ENCODE results near the gene MBOAT1.

MBOAT1 gene

DNA sequence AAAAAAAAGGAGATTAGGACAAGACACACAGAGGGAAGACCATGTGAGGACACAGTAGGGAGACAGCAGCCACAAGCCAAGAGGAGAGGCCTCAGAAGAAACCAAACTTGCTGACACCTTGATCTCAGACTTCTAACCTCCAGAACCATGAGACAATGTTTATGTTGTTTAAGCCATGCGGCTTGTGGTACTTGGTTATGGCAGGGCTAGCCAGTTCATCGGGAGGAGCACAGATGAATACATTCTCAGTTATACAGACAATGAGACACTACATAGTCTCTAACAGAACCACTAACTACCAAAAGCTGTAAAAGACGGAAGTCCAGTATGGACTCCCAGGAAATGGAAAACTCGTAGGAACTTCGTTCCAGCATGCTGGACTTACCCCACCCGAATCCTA lies 116.8 kb downstream of the MBOAT1 start:
- DNase-seq: no peak

DNA sequence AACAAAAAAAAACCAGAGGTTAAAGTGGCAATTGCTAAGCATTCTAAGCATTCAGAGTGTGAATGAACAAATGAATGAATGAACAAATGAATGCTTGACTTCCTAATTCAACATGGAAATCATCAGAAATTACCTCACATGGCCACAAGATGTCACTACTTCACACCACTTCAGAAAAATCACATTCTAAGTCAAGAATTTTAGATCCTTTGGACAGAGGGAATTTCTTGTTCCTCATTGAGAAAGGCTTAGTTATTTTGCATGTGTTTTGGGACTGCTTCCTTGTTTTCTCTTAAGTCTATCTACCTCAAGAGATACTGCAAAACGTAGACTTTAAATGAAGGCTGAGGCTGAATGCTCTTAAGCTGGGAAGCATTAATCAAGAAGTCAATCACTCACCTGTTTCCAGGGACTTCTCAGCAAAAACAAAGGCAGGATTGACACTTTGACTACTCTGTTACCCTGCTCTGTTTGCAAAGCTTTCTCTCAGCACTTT lies 120.2 kb downstream of the MBOAT1 start:
- no peak for DNase-seq

DNA sequence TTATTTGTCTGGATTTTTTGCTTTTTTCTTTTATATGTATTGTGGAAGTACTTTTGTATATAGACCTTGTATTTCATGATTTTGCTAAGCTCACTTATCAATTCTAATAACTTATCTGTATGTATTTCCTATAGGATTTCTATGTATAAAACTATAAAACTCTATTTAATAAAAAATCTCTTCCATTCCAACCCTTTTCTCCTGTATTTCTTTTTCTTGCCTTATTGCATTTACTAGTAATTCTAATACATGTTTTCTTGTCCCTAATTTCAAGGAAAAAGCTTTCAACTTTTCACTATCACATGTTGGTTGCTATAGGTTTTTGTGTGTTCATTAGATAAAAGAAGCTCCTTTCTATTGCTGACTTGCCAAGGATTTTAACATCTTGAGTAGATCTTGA lies 125.3 kb downstream of the MBOAT1 start:
- no peak for DNase-seq

DNA sequence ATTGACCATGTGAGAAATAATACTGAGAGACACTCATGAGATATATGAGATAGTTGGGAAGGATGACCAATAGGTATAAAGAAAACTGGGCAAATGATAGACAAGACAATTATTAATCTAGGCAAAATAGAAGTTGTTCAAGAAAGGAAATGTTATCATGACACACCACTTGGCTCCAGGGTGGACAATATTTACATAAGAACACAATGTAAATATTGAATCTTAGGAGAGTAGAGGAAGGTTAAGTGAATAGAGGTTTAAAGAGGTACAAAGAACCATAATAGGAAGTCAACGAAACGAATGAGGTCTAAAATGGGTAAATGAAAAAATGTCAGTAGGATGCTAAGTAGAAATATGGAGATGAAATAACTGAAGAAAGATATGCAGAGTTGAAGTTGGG lies 126.5 kb downstream of the MBOAT1 start:
- no peak for DNase-seq

DNA sequence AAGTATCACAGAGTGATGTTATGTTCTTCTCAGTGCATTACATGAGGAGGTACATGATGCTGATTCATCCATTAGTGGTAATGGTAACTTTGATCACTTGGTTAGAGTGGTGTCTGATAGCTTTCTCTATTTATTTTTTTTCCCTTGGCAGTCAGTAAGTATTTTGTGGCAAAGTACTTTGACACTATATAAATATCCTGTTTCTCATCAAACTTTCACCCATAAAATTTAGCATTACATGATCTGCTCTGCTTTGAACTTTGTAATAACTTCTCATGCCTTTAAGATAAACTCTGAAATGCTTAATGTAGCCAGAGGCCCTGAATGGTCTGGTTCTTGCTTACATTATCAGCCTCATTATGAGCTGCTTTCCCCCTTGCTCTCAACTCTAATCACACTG lies 127.9 kb downstream of the MBOAT1 start:
- DNase-seq: no peak

DNA sequence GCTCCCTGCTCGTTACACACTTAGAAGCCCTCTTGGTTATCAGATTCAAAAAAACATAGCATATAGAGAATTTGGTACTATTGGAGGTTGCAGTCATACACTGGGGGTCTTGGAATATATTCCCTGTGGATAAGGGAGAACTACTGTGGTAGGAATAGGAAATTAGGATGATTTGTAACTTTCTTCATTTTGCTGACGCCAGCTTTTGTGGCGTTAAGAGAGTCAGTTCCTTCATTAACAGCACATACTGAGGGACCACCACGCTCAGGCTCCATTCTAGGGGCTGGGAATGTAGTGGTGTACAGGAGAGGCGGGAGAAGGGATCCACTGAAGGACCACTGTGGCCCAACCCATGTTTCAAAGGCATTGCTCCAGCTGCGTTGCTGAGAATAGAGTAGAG lies 140.3 kb downstream of the MBOAT1 start:
- no peak for DNase-seq

DNA sequence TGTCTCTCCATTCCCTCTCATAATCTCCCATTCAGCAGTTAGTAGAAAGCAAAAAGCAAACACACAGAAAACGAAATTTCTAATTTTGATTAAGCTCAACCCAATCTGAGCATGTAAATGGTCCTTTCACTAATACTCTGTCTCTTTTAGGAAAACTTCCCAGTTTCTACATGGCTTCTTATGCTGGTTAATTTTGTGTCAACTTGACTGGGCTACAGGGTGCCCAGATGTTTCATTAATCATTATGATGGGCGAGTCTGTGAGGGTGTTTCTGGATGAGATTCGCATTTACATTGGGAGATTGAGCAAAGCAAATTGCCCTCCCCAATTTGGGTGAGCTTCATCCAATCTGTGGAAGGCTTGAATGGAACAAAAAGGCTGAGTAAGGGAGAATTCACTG lies 142.2 kb downstream of the MBOAT1 start:
- DNase-seq: no peak

DNA sequence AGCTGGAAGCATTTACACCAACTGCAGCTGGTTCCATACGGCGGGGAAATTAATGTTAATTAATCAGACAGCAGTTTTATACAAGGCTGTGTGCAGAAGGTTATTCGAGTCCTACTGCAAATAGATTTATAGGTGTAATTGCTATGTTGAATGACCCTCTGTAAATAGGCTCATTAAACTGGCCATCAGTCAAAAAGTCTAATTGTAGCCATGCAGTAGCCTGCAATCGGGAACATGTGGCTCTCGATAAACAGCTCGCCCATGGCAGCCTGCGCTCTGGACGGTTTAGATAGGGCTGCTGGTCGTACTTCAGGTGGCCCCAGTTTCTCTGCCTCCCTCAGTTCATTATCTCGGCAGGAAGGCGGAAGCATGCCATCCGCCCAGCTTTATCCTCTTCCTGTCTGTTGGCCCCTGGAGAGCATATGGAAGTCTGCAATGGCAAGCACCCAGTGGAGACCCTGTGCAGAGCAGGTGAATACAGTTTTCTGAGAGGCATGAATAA lies 143.2 kb downstream of the MBOAT1 start:
- DNase-seq: no peak

DNA sequence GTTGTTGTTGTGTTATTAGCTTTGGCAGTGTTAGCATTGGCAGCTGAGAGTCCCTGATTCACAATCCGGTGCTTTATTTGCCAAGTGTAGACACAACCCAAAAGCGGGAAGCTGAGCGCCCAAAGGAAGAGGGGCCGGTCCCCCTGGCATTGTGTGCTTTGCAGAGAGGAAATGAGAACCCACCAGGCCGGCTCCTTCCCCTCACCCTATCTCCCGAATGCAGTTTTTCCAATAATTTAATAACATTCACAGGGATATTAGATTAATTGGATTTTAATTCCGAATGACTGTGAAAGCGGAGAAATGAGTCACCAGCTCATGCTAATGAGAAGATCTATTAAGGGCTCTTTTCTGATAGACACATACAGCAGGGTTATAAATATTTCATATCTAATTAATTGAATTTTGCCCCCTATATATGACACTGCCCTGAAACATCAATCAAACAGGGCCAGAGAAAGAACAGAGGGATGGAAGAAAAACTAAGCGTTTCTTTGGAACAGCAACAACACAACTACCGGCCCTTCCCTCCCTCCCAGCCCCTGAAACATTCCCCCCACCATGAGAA lies 143.8 kb downstream of the MBOAT1 start:
- DNase-seq: no peak

DNA sequence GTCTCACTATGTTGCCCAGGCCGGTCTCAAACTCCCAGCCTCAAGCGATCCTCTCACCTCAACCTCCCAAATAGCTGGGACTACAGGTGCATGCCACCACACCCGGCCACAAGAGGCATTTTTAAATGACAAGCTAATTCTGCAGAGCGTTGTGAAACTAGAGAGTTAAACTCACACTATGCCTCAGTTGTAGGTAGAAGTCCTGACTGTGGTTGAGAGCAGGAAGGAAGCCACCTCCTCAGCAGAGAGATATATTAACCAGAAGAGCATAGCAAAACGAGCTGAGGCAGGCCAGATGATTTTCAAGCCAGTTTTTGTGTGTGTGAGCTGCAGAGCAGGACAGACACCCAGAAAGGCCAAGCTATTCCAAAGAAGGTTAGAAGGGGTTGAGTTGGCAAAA lies 150.3 kb downstream of the MBOAT1 start:
- no peak for DNase-seq

DNA sequence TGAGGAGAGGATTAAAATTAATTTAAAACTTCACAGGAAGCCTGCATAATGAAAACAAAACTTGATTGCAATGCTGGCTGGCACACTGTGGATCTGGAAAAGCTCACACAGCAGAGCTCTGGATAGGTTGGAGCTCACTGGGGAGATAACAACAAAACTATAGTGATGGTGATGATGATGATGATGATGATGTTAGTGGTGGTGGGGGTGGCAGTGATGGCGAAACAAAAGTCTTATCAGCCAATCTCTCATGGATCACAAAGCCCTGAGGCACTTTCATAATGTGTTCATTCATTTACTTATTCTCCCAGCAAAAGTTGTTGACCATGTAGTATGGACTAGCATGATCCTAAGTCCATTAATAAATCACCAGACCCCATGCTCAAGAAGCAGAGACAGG lies 152.0 kb downstream of the MBOAT1 start:
- no peak for DNase-seq

DNA sequence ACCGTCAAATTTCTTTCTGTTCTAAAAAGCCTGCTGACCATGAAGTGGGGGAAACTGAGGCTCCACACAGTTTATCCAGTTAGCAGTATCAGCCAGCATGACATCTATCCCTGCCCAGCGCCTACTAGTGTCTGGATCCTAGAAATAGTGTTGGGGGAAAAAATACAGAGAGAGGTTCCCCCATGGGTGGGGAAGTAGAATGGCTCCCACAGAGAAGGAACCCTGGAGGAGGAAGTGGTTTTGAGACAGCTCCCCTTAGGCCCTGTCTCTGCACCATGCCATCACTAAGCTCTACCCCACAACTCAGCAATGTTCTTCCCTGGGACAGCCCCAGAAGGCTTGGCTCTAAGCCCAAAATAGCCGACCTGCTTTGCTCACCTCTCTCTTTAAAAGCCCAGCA lies 153.4 kb downstream of the MBOAT1 start:
- no peak for DNase-seq

DNA sequence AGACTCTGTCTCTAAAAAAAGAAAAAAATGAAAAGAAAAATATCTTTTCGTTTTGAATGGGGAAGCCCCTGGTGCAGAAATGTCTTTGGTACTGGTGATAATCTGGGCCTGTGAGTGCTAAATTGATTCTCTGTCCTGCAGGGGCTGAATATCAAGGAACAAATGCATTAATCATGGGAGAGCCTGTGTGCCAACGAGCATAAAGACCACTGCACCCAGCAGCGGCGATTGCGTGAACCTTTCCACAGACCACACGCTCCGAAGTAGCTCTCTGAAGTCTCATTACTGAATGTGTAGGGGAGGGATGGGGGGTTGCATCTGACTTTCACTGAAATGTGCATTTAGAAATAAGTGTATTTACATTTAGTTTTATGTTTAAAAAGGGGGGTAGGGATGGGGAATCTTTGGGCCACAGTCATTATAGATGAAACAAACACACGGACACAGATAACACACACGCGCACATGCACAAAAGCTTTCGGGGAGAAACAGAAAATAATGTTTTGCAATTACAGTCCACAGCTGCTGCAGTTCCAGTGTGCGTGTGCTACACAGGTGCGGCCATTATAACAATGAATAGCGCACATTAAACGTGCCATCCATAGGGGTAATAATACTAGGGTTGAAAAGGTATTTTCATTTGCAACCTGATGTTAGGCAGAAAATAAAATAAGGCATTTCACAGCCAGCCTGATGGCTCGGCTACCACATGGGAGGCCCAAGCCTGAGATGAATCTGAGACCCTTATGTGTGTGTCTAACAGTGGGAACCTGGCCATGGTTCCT lies 154.0 kb downstream of the MBOAT1 start:
- no peak for DNase-seq

DNA sequence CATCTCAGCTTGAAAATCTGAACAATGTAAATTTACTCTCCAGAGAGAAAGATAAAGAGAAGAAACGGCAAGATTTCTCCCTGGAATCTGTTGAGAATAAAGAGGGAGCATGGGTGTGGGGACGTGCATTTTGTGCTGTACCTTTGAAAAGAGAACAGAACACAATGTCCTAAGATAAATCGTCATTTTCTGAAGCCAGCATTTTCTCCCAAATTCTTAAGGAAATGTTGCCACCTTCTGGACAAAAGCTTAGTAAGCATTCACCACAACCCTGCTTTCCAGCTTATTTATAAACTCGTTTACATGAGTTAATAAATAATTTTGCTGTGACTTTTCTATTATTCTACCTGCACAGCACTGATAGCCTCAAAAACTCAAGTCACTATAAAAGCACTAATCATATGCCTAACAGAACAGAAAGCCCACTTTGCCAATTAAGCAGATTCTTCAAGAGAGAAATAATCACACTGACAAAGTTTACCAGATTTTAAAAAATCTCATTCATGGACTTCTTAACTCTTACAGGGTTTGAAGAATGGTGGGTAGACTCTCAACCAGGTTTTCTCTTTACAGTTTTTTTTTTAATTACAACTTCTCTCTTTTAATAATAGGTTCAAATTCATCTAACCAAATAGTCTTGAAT lies 155.8 kb downstream of the MBOAT1 start:
- no peak for DNase-seq

DNA sequence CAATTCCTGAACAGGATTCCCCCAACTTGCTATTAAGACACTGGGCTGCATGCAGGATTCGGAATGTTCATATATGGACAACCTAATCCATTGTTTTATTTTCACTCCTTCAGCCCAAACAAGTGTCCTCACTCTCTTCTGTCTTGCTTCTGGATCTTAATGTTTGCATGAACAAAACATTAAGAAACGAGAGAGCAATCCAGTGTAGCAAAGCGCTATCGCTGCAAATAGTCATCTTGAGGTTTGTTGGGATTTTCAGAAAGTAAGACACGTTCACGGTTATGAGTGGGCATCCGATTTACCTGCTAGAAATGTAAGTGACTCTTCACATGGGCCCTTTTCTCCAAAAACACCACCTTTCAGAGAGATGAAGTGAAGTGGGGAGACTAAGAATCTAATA lies 156.4 kb downstream of the MBOAT1 start:
- no peak for DNase-seq
